Fibroblast of pulmonary artery (primary cell): ENCODE results near the gene HNMT.

ENCODE experiments used
- DNase-seq: peaks from one replicate; pipeline ENCODE4 v3.0.0-alpha.2; 2010; ENCODE audit warnings: low read depth
- H3K4me3 ChIP-seq: replicated peaks from 2 replicates; pipeline ENCODE4 v1.5.1; 2011; ENCODE audit warnings: low read depth, mild to moderate bottlenecking, control low read depth, low read length, moderate library complexity
- CTCF ChIP-seq: IDR thresholded peaks from 2 replicates; pipeline ENCODE4 v1.5.1; 2011; ENCODE audit warnings: mild to moderate bottlenecking, control low read depth, low read length, inconsistent platforms; ENCODE audit errors: missing control alignments

The HNMT gene

GRCh38 chr2:138010890-138011289, 46.6 kb downstream of the HNMT start:
- H3K4me3 ChIP-seq = no peak overlapping the region
- TF ChIP-seq CTCF = no peak
- no peak for DNase-seq

GRCh38 chr2:138012082-138012481, 47.8 kb downstream of the HNMT start:
- no peak for DNase-seq
- no peak overlapping the region for H3K4me3 ChIP-seq
- TF ChIP-seq CTCF = no peak

- no peak for DNase-seq
- H3K4me3 ChIP-seq = no peak overlapping the region
- no peak for TF ChIP-seq CTCF
Measured at GRCh38 chr2:138012968-138013367, 48.7 kb downstream of the HNMT start.

GRCh38 chr2:138013639-138014038, 49.4 kb downstream of the HNMT start:
- H3K4me3 ChIP-seq = no peak overlapping the region
- no peak for DNase-seq
- no peak for TF ChIP-seq CTCF

- no peak overlapping the region for H3K4me3 ChIP-seq
- no peak for TF ChIP-seq CTCF
- DNase-seq = no peak
Measured at GRCh38 chr2:138015494-138015893, 51.2 kb downstream of the HNMT start.

- no peak for DNase-seq
Measured at GRCh38 chr2:138016351-138017087, 52.2 kb downstream of the HNMT start.

More at GRCh38 chr2:138016351-138017087, 52.2 kb downstream of the HNMT start:
- no peak overlapping the region for H3K4me3 ChIP-seq
- no peak for TF ChIP-seq CTCF
